Esophagus muscularis mucosa (tissue), 4 donors: ENCODE data around the gene CPA5. TPM values are rescaled to one million over a fixed set of nuclear protein-coding genes. Genes with fewer than 3 reads are reported as not detected.

Experiments used
- DNase-seq: peaks from one replicate; pipeline ENCODE4 v3.0.0-alpha.2; 2017; ENCODE audit errors: extremely low spot score
- H3K27ac ChIP-seq, 4 donors: fragments of 200-600 bp; sonication (generic); replicated peaks in 1 of 4; 1 replicate in 3 of 4; 2 replicates in 1 of 4; pipeline ENCODE4 v1.5.1; 2016 to 2019; ENCODE audit warnings: mild to moderate bottlenecking in 1 of 4
- H3K27me3 ChIP-seq, 4 donors: fragments of 200-600 bp; sonication (generic); one replicate each; pipeline versions ENCODE4 v1.5.1 to v1.6.0; 2016 to 2019
- H3K36me3 ChIP-seq, 4 donors: fragments of 200-600 bp; sonication (generic); one replicate each; pipeline ENCODE4 v1.5.1; 2016 to 2019
- H3K4me1 ChIP-seq, 4 donors: fragments of 200-600 bp; sonication (generic); one replicate each; pipeline ENCODE4 v1.5.1; 2016 to 2019
- H3K4me3 ChIP-seq, 4 donors: fragments of 200-600 bp; sonication (generic); 1 replicate in 2 of 4; 2 replicates in 2 of 4; pipeline ENCODE4 v1.5.1; 2016 to 2019; ENCODE audit warnings: mild to moderate bottlenecking in 4 of 4, moderate library complexity in 1 of 4
- H3K9me3 ChIP-seq, 4 donors: fragments of 200-600 bp; sonication (generic); 1 replicate in 3 of 4; 2 replicates in 1 of 4; pipeline ENCODE4 v1.5.1; 2016 to 2019
- CTCF ChIP-seq, 3 experiments: fragments of 200-600 bp in 2 of 3; fragments of 450-650 bp in 1 of 3; sonication (generic) in 2 of 3; IDR thresholded peaks; one replicate each; pipeline ENCODE4 v1.5.1; 2017 to 2019; ENCODE audit warnings: antibody characterized with exemption in 3 of 3, mild to moderate bottlenecking in 2 of 3, moderate library complexity in 1 of 3
- EP300 ChIP-seq: sonication (generic); formaldehyde crosslinking; IDR thresholded peaks from one replicate; pipeline ENCODE4 v1.6.1; 2017; ENCODE audit warnings: antibody characterized with exemption
- POLR2A ChIP-seq: fragments of 450-650 bp; IDR thresholded peaks from one replicate; pipeline ENCODE4 v1.6.1; 2017; ENCODE audit warnings: antibody characterized with exemption, moderate library complexity, mild to moderate bottlenecking, low read depth
- POLR2AphosphoS5 ChIP-seq, 2 donors: sonication (generic); formaldehyde crosslinking; IDR thresholded peaks; one replicate each; pipeline ENCODE4 v1.6.1; 2017; ENCODE audit warnings: antibody characterized with exemption in 2 of 2
- WGBS: methylation state at CpG from one replicate; pipeline ENCODE4 v1.1.5; 2018; 5-methylcytosine and 5-hydroxymethylcytosine counted together
- intact Hi-C: fragments of 100-400 bp; cut with DNase I; formaldehyde crosslinking; loops from one replicate; pipeline ENCODE4 v1.15.1; 2023
- total RNA-seq, 4 donors: library from RNA; depleted of rRNA; stranded (reverse); fragments of >200 nt; gene quantifications; one replicate each; pipeline versions ENCODE4 v1.1.0 to v1.2.1, GENCODE V29; 2016

Gene CPA5
- total RNA-seq, 4 donors from 2014 or later, result not detected

GRCh38 chr7:130356876-130357611 lies 12.4 kb downstream of the CPA5 start:
- Histone ChIP-seq H3K4me3 (no peak overlapping the region), H3K36me3 (no peaks in the 10 kb centered on the region), H3K4me1 (peaks cover 11 to 34% (median 28%) of the 10 kb centered on the region in 4 donors), H3K27me3 (no peaks in the 10 kb centered on the region), H3K9me3 (peaks cover 0 to 11% (median 4%) of the 10 kb centered on the region in 4 donors), H3K27ac (peak overlapping the region; percentile 65 to 79 (median 71))
- TF ChIP-seq POLR2AphosphoS5 (IDR thresholded peaks at IDR 0.05) (peak; percentile 56 to 75), EP300 (no peak), CTCF (IDR thresholded peaks at IDR 0.05) (no peak), POLR2A (no peak)
- 64% methylated on average over 16 of the region's 16 CpGs for WGBS
- intact Hi-C loops, result loop anchor here (10.0 kb wide), 1 partner anchor 78 kb away; no protein-coding TSS in a partner anchor
- DNase-seq, result no peak

GRCh38 chr7:130358471-130358870 lies 13.9 kb downstream of the CPA5 start:
- Histone ChIP-seq H3K27me3 (no peaks in the 10 kb centered on the region), H3K36me3 (no peaks in the 10 kb centered on the region), H3K4me1 (peaks cover 8 to 22% (median 18%) of the 10 kb centered on the region in 4 donors), H3K27ac (no peak overlapping the region), H3K9me3 (peaks cover 0 to 11% (median 4%) of the 10 kb centered on the region in 4 donors), H3K4me3 (no peak overlapping the region)
- no peak for TF ChIP-seq POLR2A
- no peak for TF ChIP-seq CTCF (IDR thresholded peaks at IDR 0.05)
- no peak for TF ChIP-seq EP300
- no peak for TF ChIP-seq POLR2AphosphoS5 (IDR thresholded peaks at IDR 0.05)
- no peak for DNase-seq
- 96% methylated on average over 4 of the region's 4 CpGs for WGBS
- intact Hi-C loops, result loop anchor here (10.0 kb wide), 1 partner anchor 76 kb away; no protein-coding TSS in a partner anchor

- Histone ChIP-seq H3K27ac (no peak overlapping the region), H3K27me3 (no peaks in the 10 kb centered on the region), H3K9me3 (peaks cover 0 to 11% (median 4%) of the 10 kb centered on the region in 4 donors), H3K36me3 (no peaks in the 10 kb centered on the region), H3K4me1 (peaks cover 8 to 22% (median 18%) of the 10 kb centered on the region in 4 donors), H3K4me3 (no peak overlapping the region)
- TF ChIP-seq EP300 (no peak), CTCF (IDR thresholded peaks at IDR 0.05) (no peak), POLR2A (no peak), POLR2AphosphoS5 (IDR thresholded peaks at IDR 0.05) (no peak)
- intact Hi-C loops, result loop anchor here (10.0 kb wide), 1 partner anchor 75 kb away; no protein-coding TSS in a partner anchor
- 100% methylated on average over 1 of the region's 5 CpGs for WGBS
- no peak for DNase-seq
Observed at GRCh38 chr7:130359276-130359857, 14.8 kb downstream of the CPA5 start.

- Histone ChIP-seq H3K4me1 (peaks cover 8 to 21% (median 18%) of the 10 kb centered on the region in 4 donors), H3K4me3 (no peak overlapping the region), H3K9me3 (peaks cover 0 to 11% (median 4%) of the 10 kb centered on the region in 4 donors), H3K36me3 (no peaks in the 10 kb centered on the region), H3K27ac (no peak overlapping the region), H3K27me3 (no peaks in the 10 kb centered on the region)
- TF ChIP-seq CTCF (IDR thresholded peaks at IDR 0.05), result no peak
- no peak for TF ChIP-seq EP300
- no peak for TF ChIP-seq POLR2A
- TF ChIP-seq POLR2AphosphoS5 (IDR thresholded peaks at IDR 0.05), result no peak
- intact Hi-C loops, result no loop called here
- 98% methylated on average over 3 of the region's 3 CpGs for WGBS
- DNase-seq, result no peak
Observed at GRCh38 chr7:130360518-130360917, 15.9 kb downstream of the CPA5 start.
